Endothelial cell of umbilical vein (primary cell): ENCODE measurements around the gene ADA. TPM values are rescaled to one million over a fixed set of nuclear protein-coding genes. Genes with fewer than 3 reads are reported as not detected.

Source experiments
- BruUV-seq: library from RNA; stranded (reverse); fragments of 400-500 nt; replicated peaks from 2 replicates; lab custom pipeline; 2021; lab: Mats Ljungman, UMichigan
- CTCF ChIA-PET: fragments of 300-600, 350-600 bp; sonication (Branson Sonifier 250); formaldehyde crosslinking; loops from one replicate; lab custom pipeline; 2021; ENCODE audit warnings: antibody characterized with exemption, inconsistent platforms; lab: Charles Lee
- POLR2A ChIA-PET: fragments of 300-600, 350-600 bp; sonication (Branson Sonifier 250); formaldehyde crosslinking; loops from one replicate; lab custom pipeline; 2021; ENCODE audit warnings: antibody characterized with exemption, inconsistent platforms; lab: Charles Lee
- DNase-seq: peaks from one replicate; pipeline ENCODE4 v3.0.0-alpha.2; 2011; ENCODE audit warnings: low read depth, low spot score
- FAIRE-seq: peaks from 2 replicates; lab custom pipeline; 2011; peaks lifted over from hg19 to GRCh38; lab: Jason Lieb, UNC
- H2AFZ ChIP-seq: 2 replicates; pipeline ENCODE4 v1.6.0; 2012; ENCODE audit warnings: low read depth, low read length, control low read depth, inconsistent platforms
- H3K27ac ChIP-seq: 2 replicates; pipeline ENCODE4 v1.5.1; 2011; ENCODE audit warnings: low read depth, mild to moderate bottlenecking, control low read depth, low read length, moderate library complexity; ENCODE audit not compliant: insufficient read depth
- H3K27me3 ChIP-seq, 2 experiments: 2 replicates each; pipeline versions ENCODE4 v1.6.0 to v1.6.1; 2011; ENCODE audit warnings: low read length in 2 of 2, mixed read lengths in 1 of 2; ENCODE audit not compliant: control insufficient read depth in 2 of 2, insufficient read depth in 2 of 2
- H3K36me3 ChIP-seq, 2 experiments: 2 replicates in 1 of 2; 3 replicates in 1 of 2; pipeline ENCODE4 v1.5.1; 2011; ENCODE audit warnings: low read length in 2 of 2, mild to moderate bottlenecking in 1 of 2, moderate library complexity in 1 of 2; ENCODE audit not compliant: control insufficient read depth in 2 of 2, insufficient read depth in 2 of 2; ENCODE audit errors: extremely low read depth in 1 of 2
- H3K4me1 ChIP-seq: 3 replicates; pipeline ENCODE4 v1.5.1; 2011; ENCODE audit warnings: mild to moderate bottlenecking, low read length; ENCODE audit not compliant: control insufficient read depth, insufficient read depth; ENCODE audit errors: extremely low read depth
- H3K4me2 ChIP-seq: 2 replicates; pipeline ENCODE4 v1.6.1; 2011; ENCODE audit warnings: low read length, control low read depth, mixed read lengths; ENCODE audit not compliant: insufficient read depth
- H3K4me3 ChIP-seq, 3 experiments: fragments of 200-600 bp in 1 of 3; sonication (generic), shearing (Covaris generic) in 1 of 3; replicated peaks in 1 of 3; 2 replicates each; pipeline ENCODE4 v1.5.1; 2011 to 2016; ENCODE audit warnings: control low read depth in 3 of 3, low read length in 3 of 3, mild to moderate bottlenecking in 2 of 3, inconsistent platforms in 1 of 3, low read depth in 1 of 3, moderate library complexity in 1 of 3; ENCODE audit not compliant: insufficient read depth in 1 of 3
- H3K79me2 ChIP-seq: 2 replicates; pipeline ENCODE4 v1.6.0; 2012; ENCODE audit warnings: low read length, inconsistent platforms; ENCODE audit not compliant: control insufficient read depth, insufficient read depth
- H3K9ac ChIP-seq: replicated peaks from 2 replicates; pipeline ENCODE3; 2011; ENCODE audit warnings: low read length, control low read depth; ENCODE audit not compliant: insufficient read depth; ENCODE audit errors: extremely low read depth
- H3K9me1 ChIP-seq: replicated peaks from 3 replicates; pipeline ENCODE4 v1.6.0; 2011; ENCODE audit warnings: mild to moderate bottlenecking, low read length; ENCODE audit not compliant: control insufficient read depth, insufficient read depth; ENCODE audit errors: extremely low read depth
- H3K9me3 ChIP-seq: replicated peaks from 2 replicates; pipeline ENCODE4 v1.5.1; 2012; ENCODE audit warnings: low read length, inconsistent platforms; ENCODE audit not compliant: control insufficient read depth, insufficient read depth
- H4K20me1 ChIP-seq: replicated peaks from 2 replicates; pipeline ENCODE3; 2011; ENCODE audit warnings: mild to moderate bottlenecking, low read length; ENCODE audit not compliant: control insufficient read depth, insufficient read depth; ENCODE audit errors: extremely low read depth
- CTCF ChIP-seq, 2 donors: IDR thresholded peaks; 1 replicate in 1 of 2; 2 replicates in 1 of 2; pipeline ENCODE4 v1.5.1; 2011; ENCODE audit warnings: low read length in 2 of 2, mild to moderate bottlenecking in 2 of 2, moderate library complexity in 2 of 2, control low read depth in 1 of 2, inconsistent platforms in 1 of 2, low read depth in 1 of 2; ENCODE audit not compliant: insufficient read depth in 1 of 2; ENCODE audit errors: extremely low read depth in 1 of 2
- EZH2 ChIP-seq: IDR thresholded peaks from 2 replicates; pipeline ENCODE4 v1.6.1; 2012; ENCODE audit warnings: borderline replicate concordance, low read depth, mild to moderate bottlenecking, moderate library complexity, low read length, inconsistent platforms; ENCODE audit not compliant: severe bottlenecking
- FOS ChIP-seq: IDR thresholded peaks from 2 replicates; pipeline ENCODE4 v1.6.1; 2011; ENCODE audit warnings: mild to moderate bottlenecking, low read length, moderate library complexity, borderline replicate concordance; ENCODE audit not compliant: insufficient read depth
- GATA2 ChIP-seq: IDR thresholded peaks from 2 replicates; pipeline ENCODE4 v1.7.0; 2011; ENCODE audit warnings: low read depth, mild to moderate bottlenecking, moderate library complexity, mixed read lengths, low read length; ENCODE audit not compliant: insufficient read length, insufficient read depth
- JUN ChIP-seq: IDR thresholded peaks from 2 replicates; pipeline ENCODE4 v1.6.1; 2011; ENCODE audit warnings: borderline replicate concordance, low read depth; ENCODE audit not compliant: insufficient read length, insufficient read depth
- MYC ChIP-seq: IDR thresholded peaks from one replicate; pipeline ENCODE4 v1.6.1; 2011; ENCODE audit warnings: mild to moderate bottlenecking, low read depth, low read length
- POLR2A ChIP-seq: IDR thresholded peaks from 2 replicates; pipeline ENCODE4 v1.6.1; 2012; ENCODE audit warnings: low read depth, mild to moderate bottlenecking, control low read depth, low read length
- POLR2AphosphoS5 ChIP-seq: IDR thresholded peaks from 2 replicates; pipeline ENCODE4 v1.6.1; 2012; ENCODE audit warnings: low read depth, mild to moderate bottlenecking, control low read depth, low read length, moderate library complexity; ENCODE audit not compliant: insufficient read depth
- dilution Hi-C: fragments of 300-500 bp; cut with MboI; formaldehyde crosslinking; loops from one replicate; pipeline ENCODE4 v1.15.0; 2019; ENCODE audit warnings: low sequenced_read_pairs; ENCODE audit not compliant: extremely low pct_ligation_motif_present
- intact Hi-C: fragments of 100-400 bp; cut with micrococcal nuclease; formaldehyde crosslinking; loops from one replicate; pipeline ENCODE4 v1.10.0; 2022
- polyA plus RNA-seq, 4 experiments: library from polyadenylated mRNA; depleted of rRNA in 3 of 4; stranded (reverse) in 3 of 4; unstranded in 1 of 4; fragments of >200 nt; gene quantifications; 2 replicates each; pipeline versions ENCODE4 v1.2.1 to v1.2.3, GENCODE V29; 2011 to 2012; ENCODE audit warnings: missing spikeins in 1 of 4
- total RNA-seq: library from RNA; stranded (reverse); gene quantifications from 2 replicates; pipeline ENCODE4 v1.2.3, GENCODE V29; 2021
- TF ChIP-seq, protein P1 (sequence below): IDR thresholded peaks from 2 replicates; pipeline ENCODE4 v1.6.1; 2011; ENCODE audit not compliant: insufficient read depth, insufficient read length

ADA gene
- total and polyA plus RNA-seq, 2 donors (not counting 3 experiments of a cell fraction or from before 2014, with no cell fraction given), result 26.3 to 33.1 TPM

DNA sequence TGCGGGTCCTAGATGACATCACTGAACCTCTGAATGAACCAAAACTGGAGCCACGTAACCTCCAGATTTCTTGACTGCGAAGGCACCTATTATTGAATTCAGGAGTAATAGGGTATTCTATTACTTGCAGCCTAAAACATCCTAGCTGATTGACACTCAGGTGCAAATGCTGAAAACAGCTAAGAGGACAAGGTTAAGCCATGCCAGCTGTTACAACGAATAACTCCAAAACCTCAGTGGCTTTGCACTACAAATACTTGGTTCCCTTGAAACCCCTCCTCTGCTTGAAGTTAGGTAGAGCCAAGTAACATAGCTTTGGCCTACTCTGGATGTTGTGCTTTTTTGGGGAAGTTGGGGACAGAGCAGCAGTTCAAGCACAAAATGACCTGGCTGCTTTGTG is 42.7 kb upstream of the ADA start:
- H3K4me2 ChIP-seq, result no peak overlapping the region
- FAIRE-seq, result no peak
- dilution Hi-C loops (no loop called here), intact Hi-C loops (no loop called here)
- H4K20me1 ChIP-seq, result no peaks in the 10 kb centered on the region
- H3K36me3 ChIP-seq, result no peaks in the 10 kb centered on the region
- H2AFZ ChIP-seq, result no peak overlapping the region
- H3K9ac ChIP-seq, result no peak overlapping the region
- no peaks in the 10 kb centered on the region for H3K9me1 ChIP-seq
- no TSS peak for BruUV-seq
- DNase-seq, result no peak
- peaks cover 4% of the 10 kb centered on the region for H3K9me3 ChIP-seq
- ChIA-PET POLR2A (no interaction called here), CTCF (interaction anchor here (2.2 to 5.0 kb wide), 3 partner anchors 9 to 38 kb away, joined by 7 to 30 read pairs (median 8); no protein-coding TSS in a partner anchor)
- H3K27me3 ChIP-seq, result no peaks in the 10 kb centered on the region
- TF ChIP-seq POLR2A (no peak), FOS (no peak), CTCF (IDR thresholded peaks at IDR 0.05; ENCODE audit: extremely low read depth in 1 of 2, insufficient read depth in 1 of 2, low read depth in 1 of 2, low read length in 2 of 2) (no peak), JUN (no peak), MYC (no peak), POLR2AphosphoS5 (no peak), GATA2 (no peak), EZH2 (no peak)
- TF ChIP-seq, protein P1, sequence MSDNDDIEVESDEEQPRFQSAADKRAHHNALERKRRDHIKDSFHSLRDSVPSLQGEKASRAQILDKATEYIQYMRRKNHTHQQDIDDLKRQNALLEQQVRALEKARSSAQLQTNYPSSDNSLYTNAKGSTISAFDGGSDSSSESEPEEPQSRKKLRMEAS, result no peak
- H3K4me1 ChIP-seq, result peaks cover 33% of the 10 kb centered on the region
- no peak overlapping the region for H3K27ac ChIP-seq
- no peaks in the 10 kb centered on the region for H3K79me2 ChIP-seq
- H3K4me3 ChIP-seq, result no peak overlapping the region
